CMK (cell line): ENCODE measurements around the gene ARMC12.

Source experiments
- DNase-seq: peaks from one replicate; pipeline ENCODE4 v3.0.0-alpha.2; 2010; ENCODE audit warnings: low read depth

Gene ARMC12

DNA sequence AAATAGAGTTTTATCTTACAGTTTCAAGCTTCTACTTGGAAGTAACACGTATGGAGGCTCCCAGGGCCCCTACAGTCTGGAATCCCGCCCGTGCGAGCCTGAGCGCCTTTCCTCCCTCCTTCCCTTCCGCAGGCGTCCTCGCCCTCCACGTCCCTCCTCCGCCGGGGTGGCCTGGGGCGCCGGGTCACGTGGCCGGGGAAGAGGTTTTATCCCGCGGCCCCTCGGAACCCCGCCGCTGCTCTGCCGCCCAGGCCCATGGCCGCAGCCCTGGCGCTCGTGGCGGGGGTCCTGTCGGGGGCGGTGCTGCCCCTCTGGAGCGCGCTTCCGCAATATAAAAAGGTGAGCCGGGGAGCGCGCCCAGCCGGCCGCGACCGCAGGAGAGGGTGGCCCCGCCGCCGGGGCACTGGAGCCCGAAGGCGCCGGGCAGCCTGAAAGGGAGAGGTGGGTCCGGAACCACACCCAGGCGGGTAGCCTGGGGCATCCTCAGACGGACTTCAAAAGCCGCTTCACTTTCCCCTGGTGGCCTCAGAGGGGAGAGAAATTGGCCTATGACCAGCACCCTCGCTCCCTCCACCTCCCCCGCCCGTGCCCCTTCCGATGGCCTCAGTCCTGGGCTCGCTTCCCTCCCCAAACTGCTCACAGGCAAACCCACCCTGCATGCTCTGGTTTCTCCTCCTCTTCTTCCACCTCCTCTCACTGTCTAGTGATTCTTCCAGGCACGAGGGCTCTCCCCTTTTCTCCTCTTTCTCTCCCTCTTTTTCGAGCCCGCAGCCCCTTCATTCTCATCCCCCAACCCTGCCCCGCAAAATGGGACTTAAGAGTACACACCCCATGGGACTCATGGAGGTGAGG is 39.8 kb downstream of the ARMC12 start, which contains the start of gene CLPSL2:
Gene CLPSL2 (plus strand): TSS at position 235 of the 852 bp plus-strand sequence. CDS start 21 bp downstream, at position 256.
- DNase-seq = no peak

DNA sequence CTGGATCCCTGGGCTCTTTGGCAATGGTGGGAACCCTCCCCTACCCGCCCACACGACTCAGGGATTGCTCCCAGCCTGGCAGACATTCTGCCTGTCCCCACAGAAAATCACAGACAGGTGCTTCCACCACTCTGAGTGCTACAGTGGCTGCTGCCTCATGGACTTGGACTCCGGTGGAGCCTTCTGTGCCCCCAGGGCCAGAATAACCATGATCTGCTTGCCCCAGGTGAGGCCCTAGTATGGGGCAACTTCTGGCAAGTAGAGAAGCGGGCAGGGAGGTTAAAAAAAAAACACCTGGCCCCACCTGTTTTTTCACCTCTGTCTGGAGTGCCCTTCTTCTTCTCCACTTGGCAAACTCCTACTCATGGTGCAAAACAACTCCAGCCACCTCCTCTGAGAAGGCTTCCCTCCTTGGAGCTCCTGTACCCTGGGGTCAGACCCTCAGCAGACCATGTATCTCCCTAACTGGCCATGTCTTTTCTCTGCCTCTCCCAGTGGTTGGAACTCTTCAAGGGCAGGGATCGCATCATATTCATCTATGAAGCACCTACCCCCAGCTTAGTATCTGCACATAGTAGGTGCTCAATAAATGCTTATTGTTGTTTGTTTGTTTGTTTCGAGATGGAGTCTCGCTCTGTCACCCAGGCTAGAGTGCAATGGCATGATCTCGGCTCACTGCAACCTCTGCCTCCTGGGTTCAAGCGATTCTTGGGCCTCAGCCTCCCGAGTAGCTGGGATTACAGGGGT is 40.7 kb downstream of the ARMC12 start:
- no peak for DNase-seq

DNA sequence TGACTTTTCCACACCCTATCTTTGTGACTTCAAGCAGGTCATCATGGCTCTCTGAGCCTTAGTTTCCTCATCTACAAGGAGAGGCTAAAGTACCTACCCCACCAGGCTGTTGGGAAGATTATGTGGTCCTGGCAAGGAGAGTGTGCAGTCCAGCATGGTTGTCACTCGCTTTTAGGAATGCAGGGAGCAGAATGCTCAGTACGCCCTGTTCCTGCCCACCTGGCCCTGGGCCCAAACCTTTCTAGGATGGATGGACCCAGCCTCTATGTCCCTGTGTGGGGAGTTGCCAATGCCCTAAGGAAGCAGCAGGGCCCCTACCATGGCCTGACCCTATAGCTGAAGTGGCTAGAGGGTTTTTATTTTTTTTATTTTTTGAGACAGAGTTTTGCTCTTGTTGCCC is 41.6 kb downstream of the ARMC12 start:
- no peak for DNase-seq

DNA sequence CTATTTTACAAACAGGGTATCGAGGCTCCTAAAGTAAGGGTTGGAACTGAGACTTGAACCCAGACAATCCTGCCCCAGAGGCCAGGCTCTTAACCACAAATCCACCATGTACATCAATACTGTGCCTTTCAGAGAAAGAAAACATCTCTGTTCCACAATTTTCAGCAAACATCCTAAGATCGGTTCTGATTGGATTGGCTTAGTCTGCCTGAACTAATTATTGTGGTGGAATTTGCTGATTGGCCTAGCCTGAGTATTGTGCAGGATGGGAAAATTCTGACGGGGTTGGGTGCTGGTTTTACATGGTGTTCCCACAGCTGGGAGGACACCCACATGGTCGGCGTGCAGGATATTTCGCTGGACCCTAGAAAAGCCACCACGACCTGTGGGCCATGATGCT is 43.9 kb downstream of the ARMC12 start, which contains the start of gene CLPSL1:
Gene CLPSL1 (plus strand): TSS at position 301 of the 400 bp plus-strand sequence. CDS start 92 bp downstream, at position 393.
- DNase-seq = no peak

DNA sequence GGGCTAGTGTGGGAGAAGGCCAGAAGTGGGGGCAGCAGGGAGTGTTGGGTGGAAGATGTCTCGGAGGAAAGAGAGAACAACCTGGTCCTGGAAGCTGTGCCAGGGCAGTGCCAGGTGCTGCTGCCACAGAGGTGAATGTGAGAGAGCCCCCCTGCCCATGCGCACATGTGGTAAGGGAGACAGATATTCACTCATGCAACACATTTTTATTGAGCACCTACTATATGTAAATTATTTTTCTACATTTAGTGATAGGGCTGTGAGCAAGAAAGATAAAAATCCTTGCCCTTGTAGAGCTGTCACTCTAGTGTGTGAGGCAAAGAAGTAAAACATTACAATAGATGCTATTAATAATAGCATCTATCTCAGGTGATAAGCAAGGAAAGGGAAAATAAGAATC is 44.5 kb downstream of the ARMC12 start:
- DNase-seq = no peak

DNA sequence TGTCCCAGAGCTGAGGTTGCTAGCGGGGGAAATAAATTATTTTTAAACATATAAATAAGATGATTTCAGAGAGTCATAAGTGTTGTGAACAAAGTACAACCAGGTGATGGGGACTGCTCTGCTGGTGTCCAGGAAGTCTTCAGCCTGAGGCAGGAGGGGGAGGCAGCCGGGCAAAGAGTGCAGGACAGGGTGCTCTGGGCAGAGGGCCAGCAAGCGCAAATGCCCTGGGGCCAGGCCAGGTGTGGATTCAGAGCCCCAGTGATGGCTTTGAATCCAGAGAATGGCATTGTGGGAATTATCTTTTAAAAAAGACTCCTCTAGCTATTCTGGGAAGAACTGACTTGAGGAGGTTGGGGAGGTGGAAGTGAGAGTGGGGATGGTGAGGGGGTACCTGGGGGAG is 45.6 kb downstream of the ARMC12 start:
- DNase-seq = no peak

DNA sequence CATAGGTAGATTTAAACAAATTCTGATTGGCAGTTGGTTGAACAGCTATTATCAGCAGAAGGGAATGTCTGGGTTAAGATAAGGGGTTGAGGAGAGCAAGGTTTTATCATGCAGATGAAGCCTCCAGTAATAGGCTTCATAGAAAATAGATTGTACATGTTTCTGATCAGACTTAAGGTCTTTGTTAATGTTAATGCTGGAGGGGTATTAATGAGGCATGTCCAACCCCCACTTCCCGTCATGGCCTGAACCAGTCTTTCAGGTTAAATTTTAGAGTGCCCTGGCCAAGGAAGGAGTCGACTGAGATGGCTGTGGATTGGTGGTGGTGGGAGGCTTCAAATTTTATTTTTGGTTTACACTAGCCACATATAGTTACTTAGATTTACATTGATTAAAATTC is 47.4 kb downstream of the ARMC12 start:
- DNase-seq = no peak

DNA sequence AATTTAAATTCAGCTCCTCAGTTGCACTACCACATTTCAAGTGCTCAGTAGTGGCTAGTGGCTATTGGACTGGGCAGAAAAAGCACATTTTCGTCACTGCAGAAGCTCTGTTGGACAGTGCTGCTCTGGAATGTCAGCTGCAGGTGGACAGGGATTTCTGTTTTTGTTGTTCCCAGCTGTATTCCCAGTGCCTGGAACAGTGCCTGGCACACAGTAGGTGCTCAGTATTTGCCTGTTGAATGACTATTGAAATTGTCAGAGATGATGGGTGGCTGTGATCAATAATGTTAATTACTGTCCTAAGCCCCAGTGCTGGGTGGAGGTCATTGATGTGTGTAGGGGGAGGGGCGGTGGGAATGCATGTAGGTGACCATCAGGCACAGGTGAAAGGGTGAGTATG is 49.4 kb downstream of the ARMC12 start:
- no peak for DNase-seq

DNA sequence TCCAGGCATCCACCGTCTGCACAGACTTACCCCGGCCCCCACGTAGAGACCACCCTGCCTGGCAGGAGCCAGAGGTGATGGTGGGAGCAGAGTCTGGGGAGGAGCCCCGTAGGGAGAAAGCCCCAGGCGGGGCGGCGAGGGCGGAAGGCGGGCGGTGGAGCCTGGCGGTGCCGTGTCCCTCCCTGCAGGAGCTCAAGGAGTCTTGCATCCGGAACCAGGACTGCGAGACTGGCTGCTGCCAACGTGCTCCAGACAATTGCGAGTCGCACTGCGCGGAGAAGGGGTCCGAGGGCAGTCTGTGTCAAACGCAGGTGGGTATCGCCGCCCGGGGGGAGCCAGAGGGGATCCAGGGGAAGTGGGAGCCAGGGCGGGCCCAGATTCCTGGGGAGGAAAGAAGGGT is 50.0 kb downstream of the ARMC12 start:
- no peak for DNase-seq

DNA sequence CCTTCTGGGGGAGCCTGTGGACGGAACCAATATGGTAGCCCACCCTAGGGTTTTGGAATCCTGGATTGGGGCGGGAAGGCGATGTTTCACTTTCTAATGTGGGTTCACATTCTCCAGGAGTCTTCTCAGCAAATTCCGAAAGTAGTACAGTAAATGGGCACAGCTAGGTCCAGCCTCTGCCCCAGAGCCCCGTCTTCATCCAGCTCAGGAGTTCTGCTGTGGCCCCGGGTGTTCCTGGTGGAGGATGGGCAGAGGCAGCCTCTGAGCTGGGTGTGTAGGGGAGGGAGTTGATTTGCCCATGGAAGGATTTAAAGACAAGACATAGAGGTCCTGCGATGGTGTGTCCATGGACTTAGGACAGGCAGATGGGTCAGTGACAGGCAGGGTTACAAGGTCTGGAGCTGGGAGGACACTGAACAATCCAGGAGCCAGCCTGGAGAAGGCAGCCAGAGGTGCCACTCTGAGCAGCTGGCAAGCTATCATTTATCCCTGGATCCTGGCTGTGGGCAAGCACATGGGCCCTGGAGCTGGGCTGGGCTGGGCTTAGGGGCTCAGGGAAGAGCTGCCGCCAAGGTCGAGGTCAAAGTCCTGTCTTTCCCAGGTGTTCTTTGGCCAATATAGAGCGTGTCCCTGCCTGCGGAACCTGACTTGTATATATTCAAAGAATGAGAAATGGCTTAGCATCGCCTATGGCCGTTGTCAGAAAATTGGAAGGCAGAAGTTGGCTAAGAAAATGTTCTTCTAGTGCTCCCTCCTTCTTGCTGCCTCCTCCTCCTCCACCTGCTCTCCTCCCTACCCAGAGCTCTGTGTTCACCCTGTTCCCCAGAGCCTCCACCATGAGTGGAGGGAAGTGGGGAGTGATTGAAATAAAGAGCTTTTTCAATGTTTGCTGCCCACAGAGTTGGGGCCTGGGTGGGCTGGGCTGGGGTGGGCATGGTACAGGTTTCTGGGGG is 50.7 kb downstream of the ARMC12 start:
- no peak for DNase-seq

DNA sequence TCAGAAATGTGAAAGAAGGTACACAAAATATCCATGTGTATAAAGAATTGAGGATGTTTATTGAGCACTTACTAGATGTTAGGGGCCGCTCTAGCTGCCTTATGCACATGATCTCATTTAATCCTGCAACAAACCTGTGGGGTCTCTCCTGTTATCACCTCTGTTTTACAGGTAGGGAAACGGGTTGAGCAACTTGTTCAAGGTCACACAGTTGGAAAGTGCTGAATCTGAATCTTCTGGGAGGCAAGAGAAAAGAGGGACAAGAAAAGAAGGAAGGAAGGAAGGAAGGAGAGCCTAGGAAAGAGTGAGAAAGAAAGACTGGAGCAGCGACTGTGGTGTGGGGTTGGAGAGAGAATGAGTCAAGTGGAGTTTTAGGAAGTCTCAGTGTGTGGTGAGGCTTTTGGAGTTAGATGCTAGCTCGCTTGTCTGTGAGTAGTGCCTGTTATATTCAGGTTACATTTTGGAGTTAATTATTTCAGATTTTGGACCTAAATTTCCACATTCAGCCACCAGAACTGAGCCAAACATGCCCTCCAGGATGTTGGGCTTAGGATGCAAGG is 51.7 kb downstream of the ARMC12 start:
- DNase-seq = no peak

DNA sequence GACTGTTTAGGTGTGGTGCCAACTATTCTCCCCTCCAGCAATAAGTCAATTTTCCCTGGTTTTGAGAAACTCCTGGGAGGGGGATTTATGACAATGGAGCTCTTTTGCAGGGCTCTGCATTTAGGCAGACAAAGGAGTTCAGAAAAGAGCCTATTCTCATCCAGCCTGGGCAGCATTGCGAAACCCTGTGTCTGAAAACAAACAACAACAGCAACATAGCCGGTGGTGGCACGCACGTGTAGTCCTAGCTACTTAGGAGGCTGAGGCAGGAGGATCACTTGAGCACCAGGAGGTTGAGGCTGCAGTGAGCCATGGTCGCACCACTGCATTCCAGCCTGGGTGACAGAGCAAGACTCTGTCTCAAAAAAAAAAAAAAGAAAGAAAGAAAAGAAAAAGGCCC is 53.9 kb downstream of the ARMC12 start:
- DNase-seq = no peak

DNA sequence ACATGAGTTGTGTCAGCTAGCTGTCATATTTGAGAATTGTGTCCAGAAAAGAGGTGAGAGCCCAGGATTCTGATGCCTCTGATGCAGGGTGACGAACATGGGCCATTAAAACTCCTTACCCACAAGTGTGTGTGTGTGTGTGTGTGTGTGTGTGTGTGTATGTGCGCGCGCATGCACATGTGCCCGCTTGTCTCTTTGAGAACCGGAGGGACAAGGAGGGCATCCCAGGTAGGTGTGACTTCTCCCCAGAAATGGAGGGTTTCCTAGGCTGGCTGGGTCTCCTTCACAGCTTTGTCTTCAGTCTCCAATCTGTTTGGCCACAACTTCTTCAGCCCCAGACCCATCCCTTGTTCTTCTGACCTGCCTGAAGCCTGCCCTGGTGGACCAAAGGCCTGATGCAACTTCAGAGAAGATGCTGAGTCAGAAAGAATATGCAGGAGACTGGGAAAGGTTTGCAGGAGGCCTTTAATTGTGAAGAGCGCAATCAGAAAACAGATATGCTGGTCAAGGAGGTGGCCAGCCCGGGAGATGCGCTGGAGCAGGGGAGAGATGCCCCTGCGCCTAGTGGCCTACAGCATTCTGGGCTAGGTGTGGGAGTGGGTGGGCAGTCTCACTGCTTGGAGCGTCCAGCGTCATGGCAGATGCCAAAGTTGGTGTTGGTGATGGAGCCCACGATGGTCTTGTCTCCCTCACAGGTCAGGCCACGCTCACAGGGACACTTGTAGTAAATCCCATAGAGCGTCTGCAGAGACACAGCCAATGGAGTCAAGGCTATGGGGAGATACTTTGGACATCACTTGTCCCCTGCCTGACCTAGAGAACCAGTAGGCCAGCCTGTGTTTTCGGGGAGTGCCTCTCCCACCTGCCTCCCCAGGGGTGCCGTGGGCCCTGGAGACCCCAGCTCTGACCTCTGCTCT is 58.0 kb downstream of the ARMC12 start:
- no peak for DNase-seq

DNA sequence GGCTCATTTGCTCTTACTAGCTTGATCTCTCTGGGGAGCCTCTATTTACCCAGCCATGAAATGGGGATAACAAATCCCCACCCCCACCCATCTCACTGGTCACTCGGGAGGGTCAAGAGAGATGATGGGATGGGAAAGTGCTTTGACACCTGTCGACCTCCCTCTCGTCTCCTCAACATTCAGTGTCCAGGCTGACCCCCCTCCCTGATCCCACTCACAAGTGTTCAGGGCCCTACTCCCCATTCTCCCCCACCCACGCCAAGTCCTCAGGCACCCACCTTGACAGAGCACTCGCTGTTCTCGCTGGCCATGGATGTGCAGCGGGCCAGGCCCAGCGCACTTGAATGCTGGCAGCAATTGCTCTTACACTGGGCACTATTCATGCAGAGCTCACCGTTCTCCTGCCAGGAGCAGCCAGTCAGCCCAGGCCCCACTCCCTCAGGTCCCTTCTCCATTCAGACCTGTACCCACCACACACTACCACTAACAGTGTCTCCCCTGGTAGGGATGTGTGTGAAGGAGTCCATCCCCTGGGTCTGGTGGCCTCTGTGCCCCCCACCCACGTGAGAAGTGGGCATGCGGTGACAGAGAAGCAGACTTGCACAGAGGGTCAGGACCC is 58.7 kb downstream of the ARMC12 start:
- no peak for DNase-seq

DNA sequence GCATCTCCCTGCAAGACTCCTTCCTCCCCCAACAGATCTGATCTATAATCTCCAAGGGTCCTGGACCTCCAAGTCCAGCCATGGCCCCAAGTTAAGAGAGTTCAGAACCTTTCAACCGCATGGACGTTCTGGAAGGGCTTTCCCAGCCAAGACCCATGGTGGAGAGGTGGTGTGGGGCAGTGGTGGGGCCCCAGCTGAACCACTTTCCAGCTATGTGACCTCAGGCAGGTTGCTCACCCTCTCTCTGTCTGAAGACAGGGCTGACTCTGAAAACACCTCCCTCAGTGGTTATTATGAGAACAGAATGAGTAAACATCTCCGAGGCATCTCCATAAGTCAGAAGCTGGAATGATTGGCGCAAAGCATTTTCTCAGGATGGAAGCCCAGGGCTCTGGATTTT is 59.4 kb downstream of the ARMC12 start:
- DNase-seq = no peak

DNA sequence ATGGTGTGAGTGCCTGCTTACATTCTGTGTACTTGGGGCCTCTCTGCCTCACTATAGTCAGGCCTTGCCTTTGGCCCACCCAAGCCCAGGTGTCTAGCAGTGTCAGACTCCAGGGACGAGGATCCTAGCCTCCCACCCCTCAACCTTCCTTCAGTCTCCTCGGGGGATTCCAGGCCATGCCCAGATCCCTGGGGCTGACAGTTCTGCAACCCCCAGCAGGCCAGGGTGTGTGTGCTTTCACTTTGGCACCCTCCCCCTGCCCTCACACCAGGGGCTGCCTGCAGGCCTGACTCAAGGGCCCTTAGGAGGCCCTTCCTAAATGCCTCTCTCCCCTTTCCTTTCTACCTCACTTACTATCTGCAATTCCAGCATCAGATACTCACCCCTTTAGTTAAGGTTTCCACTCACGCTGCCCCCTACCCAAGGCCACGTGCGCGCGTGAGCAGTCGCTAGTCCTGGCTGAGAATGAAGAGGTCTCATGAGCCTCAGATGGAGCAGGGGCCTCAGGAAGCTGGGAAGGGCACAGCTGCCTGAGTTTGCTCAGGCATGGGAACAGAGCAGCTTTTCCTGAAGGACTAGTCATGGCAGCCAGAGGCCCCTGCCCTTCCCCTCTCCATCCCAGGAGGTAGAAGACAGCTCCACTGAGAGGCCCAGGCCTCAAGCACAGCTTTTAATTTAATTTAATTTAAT is 61.1 kb downstream of the ARMC12 start:
- DNase-seq = no peak
